ENCODE results near the gene COLQ.

DNA sequence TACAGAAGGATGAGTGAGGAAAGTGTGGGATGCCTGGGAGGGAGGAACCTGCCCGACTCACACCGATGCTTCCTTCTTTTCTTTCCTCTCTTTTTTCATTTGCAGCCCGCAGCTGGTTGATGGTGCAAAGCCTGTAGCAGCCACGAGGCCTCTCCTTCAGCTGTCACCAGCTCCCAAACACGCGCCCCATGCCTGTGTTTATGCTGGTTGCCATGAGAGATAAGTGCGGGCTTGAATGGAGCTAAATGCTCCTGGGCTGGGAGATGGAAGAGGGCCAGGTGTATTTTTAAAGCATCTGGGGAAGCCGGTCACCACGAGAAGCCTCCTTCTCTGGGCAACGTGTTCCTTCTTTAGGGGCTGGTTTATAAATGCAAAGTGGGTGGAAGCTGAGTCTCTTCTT is 9.3 kb downstream of the COLQ start:
- no peak for TF ChIP-seq POLR2A (IDR thresholded peaks at IDR 0.05)
- TF ChIP-seq, protein P1, sequence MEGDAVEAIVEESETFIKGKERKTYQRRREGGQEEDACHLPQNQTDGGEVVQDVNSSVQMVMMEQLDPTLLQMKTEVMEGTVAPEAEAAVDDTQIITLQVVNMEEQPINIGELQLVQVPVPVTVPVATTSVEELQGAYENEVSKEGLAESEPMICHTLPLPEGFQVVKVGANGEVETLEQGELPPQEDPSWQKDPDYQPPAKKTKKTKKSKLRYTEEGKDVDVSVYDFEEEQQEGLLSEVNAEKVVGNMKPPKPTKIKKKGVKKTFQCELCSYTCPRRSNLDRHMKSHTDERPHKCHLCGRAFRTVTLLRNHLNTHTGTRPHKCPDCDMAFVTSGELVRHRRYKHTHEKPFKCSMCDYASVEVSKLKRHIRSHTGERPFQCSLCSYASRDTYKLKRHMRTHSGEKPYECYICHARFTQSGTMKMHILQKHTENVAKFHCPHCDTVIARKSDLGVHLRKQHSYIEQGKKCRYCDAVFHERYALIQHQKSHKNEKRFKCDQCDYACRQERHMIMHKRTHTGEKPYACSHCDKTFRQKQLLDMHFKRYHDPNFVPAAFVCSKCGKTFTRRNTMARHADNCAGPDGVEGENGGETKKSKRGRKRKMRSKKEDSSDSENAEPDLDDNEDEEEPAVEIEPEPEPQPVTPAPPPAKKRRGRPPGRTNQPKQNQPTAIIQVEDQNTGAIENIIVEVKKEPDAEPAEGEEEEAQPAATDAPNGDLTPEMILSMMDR (IDR thresholded peaks at IDR 0.05) = no peak

Measured in body of pancreas (tissue), 4 donors.